CD4-positive, alpha-beta T cell treated with Interleukin-10 for 1 hour (primary cell): ENCODE measurements around the gene PDXK.
A peak's percentile ranks its signal among the peaks of the same experiment; 100 is the strongest.

ENCODE experiments used
- DNase-seq: peaks from one replicate; pipeline ENCODE4 v3.0.0-alpha.2; 2020

PDXK gene

DNA sequence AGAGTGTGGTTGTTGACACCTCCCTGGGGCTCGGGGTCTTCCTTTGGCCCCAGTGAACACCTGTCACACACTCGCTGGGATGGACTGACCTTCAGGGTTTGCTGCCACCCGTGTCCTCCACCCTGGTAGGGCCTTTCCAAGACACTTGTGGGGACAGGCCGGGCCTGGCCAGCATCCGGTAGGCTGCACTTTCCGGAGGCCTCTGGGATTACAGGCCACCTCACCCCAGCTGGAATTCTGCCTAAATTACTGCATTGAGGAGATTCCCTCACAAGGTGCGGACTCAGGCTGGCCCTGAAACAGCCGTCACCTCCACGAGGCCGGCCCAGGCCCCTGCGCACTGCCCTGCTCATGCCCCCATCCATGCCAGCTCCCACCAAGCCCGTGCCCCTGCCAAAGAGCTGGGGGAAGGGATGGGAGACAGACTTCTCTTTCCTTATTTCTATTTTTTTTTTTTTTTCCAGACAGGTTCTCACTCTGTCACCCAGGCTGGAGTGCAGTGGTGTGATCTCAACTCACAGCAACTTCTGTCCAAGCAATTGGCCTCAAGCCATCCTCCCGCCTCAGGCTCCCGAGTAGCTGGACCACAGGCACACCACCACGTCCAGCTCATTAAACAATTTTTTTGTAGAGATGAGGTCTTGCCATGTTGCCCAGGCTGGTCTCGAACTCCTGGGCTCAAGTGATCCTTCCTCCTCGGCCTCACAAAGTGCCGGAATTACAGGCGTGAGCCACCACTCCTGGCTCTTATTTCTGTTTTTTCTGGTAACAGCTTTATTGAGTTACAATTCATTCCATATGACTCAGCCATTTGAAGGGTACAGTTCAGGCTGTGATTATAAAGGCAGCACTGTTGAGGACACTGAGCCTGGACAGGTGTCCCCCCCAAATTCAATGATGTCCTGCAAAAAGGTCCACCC is 45.9 kb downstream of the PDXK start:
- DNase-seq = no peak

DNA sequence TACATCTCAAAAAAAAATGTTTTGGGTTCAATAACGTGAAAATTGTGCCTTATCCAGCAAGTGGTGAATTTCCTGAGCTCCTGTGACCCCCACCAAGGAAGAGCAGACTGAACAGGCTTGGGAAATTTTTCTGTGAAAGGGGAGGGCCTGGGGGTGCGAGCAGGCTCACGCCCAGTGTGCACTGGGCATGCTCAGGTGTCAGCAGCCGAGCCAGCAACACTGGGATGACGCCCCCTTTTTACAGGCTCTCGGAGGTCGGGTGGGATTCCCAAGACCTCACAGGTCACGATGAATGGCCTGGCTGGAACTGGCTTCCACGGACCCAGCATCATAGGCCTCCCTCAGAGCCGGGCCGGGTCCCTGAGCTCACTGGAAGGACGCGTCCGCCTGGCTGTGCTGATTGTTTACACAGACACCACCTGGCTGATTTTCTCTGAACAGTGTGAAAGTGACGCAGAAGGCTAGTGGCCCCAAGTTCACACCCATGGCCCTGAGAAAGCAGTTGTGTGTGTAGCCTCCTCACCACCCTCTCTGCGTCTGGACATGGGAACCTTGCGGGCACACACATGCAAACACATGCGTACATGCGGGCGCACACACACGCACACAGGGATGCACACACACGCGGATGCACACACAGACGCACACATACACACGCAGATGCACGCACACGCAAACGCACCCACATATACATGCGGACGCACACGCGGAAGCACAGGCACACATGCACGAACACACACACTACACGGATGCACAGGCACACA is 48.0 kb downstream of the PDXK start:
- DNase-seq = no peak

DNA sequence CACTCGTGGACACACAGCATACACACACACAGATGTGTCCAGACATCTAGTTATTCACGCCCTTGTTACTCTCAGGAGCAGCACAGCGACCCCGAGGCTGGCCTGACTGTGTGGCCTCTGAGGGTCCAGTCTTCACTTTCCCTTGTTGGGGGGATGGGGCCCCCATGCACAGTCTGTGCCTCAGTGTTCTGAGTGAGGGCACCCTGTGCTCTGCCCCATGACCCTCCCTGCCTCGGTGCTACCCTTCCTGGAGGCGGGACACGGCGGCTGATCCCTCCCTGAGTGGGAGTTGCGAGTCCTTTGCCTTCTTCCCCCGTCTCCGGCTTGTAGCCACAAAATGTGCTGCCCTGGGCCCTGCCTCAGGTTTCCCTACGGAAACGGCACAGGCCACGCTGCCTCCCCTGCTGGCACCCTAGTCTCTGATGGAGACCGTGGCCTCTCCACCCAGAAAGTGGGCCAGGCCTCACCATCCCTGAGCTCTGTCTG is 48.6 kb downstream of the PDXK start:
- no peak for DNase-seq

DNA sequence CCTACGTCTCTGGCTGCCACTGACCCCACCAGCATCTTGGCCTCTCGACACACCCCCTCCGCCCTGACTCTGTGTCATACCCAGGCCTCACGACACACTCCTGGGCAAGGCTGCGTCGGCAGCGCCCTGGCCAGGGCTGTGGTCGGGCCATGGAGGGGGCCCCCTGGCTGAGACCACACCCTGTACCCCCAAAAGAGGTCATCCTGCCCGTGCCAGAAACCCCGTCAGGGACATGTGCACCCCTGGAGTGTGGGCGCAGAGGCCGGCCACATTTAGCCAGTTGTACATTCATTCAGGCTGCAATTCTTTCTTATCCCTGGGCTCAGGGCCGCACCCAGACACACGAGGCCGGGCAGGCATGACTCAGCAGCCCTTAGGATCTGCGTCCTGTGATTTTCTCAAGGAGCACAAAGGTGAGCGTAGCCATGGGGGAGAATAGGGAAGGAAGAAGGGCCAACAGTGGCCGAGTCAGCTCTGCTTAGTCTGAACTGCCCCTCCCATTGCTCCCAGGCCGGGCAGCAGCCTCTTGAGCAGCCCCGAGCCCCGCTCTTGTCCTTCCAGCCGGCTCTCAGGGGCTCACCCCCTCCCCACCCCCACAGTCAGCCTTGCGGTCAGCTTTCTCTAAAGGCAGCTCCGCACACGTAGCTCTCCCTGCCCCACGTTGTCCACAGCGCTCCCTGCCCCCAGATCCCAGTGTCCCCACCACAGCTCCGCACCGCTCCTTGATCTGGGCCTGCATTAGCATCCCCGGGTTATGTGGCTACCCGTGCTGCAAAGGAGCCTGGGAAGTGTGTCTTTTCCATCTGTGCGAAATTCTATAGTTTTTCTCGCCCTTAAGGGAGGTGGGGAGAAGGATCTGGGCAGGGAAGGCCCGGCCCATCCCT is 49.3 kb downstream of the PDXK start:
- DNase-seq = no peak

DNA sequence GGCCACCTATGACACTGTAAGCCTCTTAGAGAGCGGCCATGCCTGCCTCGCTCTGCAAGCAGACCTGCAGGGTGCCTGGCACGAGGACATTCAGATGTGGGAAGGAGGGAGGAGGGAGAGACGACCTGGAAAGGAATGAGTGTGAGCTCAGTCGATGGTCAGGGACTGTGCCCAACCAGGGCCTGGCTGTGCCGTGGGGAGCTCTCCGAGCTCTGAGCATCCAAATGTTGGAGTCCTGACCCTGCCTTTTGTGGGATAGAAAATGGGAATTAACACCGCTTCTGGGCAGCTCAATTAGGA is 49.9 kb downstream of the PDXK start:
- no peak for DNase-seq

DNA sequence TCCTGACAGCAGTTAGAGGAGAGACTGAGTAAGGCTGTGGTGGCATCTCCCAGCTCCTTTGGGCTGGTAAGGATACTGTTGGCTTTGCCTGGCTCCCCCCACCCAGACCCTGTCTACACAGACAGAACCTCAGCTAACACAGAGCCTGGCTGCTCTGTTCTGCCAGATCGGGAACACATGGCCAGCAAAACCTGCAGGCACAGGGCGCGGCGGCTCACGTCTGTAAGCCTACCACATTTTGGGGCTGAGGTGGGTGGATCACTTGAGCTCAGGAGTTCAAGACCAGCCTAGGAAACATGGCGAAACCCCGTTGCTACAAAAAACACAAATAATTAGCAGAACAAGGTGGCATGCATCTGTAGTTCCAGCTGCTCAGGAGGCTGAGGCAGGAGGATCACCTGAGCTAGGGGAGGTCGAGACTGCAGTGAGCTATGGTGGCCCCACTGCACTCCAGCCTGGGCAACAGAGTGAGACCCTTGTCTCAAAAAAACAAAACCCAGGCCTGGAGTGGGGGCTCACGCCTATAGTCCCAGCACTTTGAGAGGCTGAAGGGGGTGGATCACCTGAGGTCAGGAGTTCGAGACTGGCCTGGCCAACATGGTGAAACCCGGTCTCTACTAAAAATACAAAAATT is 50.5 kb downstream of the PDXK start:
- DNase-seq = no peak

DNA sequence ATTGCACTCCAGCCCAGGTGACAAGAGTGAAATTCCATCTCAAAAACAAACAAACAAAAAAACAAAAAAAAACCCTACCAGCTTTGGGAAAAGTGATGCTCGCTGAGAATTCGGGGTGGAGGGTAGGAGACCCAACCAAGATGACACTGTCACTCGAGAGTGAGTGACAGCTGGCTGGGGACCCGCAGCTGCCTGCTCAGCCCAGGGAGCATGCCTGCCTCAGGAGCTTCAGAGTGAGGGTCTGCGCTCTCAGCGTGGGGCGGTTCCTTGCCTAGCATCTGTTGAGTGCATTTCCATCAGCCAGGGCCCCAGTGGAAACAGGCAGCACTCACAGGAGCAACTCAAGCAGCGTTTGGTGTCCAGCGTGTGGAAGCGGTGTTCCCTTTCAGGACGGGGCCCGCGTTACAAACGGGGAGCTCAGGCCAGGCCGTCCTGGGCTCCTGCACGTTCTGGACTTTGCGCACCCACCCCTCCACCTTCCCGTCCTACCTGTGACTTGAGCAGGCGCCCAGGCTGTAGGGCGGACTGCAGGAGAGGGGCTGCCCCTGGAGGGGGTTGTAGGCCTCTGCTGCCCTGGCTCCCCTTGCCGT is 51.2 kb downstream of the PDXK start:
- DNase-seq = no peak

DNA sequence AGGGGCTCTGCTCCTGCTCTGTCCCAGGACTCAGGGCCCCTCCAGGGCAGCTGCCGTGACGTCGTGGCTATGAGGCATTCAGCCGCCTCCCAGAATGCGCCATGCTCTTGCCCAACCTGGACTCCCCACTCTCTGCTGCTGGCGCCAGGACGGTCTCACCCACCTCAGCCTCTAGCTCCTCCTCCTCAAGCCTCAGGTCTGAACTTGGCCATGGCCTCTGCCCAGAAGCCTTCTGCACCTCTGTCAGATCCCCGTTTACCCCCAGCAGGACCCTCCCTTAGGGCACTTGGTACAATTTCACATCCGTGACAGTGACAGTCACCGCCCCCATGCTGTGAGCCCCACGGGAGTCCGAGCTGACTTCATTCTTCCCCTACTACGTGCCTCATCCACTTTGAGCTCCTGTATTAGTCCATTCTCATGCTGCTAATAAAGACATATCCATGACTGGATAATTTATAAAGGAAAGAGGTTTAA is 52.3 kb downstream of the PDXK start:
- DNase-seq = no peak

DNA sequence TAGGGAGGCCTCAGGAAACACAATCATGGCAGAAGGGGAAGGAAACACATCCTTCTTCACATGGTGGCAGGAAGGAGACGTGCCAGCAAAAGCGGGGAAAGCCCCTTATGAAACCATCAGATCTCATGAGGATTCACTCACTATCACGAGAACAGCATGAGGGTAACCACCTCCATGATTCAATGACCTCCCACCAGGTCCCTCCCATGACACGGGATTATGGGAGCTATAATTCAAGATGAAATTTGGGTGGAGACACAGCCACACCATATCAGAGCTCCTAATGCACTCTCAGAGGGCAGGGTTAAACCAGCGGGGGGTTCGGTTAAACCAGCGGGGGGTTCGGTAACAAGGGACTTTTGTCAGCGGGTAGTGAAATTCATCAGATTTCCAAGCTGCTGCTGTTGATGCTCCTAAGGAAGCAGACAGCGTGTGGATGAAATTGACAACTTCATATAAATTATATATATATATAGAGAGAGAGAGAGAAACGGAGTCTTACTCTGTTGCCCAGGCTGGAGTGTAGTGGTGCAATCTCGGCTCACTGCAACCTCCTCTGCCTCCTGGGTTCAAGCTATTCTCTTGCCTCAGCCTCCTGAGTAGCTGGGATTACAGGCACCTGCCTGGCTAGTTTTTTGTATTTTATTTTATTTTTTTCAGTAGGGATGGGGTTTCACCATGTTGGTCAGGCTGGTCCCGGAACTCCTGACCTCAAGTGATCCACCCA is 52.9 kb downstream of the PDXK start:
- DNase-seq = no peak

DNA sequence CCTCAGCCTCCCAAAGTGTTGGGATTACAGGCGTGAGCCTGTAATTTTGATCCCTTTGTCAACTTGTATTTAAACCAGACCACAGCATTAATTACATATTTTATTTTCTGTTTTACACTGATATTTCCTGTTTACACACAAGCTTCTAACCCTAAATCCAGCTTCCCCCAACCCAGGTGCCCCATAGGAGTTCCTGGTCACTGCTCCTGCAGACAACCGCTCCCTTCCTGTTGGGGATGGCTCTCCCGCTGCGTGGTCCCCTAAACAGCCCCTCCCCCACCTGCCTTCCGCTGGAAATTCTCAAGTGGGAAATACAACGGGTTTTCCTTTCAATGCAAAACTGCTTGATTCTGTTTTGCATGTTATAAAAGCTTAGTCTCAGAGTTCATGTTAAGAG is 53.5 kb downstream of the PDXK start:
- DNase-seq = no peak

DNA sequence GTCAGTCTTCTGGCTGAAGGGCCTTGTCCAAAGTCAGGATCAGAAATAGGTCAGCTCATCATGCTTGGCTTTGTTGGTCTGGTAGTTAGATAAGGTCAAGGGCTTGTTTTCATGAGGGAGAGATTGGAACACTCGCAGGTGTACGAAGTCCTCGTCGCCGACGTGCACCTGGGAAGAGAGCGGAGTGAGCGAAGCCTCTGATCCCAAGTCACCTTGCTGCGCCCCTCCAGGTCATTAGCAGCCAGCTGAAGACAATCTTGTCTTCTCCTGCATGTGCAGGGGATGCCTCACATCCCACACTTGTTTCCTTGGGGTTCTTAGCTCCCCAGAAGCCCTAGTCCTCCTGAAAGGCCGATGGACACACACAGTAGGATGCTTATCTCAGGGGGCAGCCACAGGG is 55.2 kb downstream of the PDXK start:
- no peak for DNase-seq

DNA sequence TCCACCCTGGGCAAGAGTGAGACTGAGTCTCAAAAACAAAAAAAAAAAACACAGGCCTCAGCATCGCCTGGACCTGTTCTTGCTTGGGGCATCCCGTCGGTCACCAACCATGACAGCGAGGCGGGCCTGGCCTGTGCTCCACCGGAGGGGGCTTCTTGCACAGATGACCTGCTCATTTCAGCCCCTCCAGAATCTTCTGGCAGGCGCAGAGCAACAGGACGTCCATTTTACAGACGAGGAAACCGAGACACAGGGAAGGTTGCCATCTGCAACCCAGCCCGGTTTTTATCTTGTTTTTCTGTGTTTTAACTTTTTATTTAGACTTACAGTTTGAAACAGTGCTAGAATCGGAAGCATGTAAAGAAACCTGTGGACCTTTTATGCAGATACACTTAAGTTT is 56.3 kb downstream of the PDXK start:
- DNase-seq = no peak

DNA sequence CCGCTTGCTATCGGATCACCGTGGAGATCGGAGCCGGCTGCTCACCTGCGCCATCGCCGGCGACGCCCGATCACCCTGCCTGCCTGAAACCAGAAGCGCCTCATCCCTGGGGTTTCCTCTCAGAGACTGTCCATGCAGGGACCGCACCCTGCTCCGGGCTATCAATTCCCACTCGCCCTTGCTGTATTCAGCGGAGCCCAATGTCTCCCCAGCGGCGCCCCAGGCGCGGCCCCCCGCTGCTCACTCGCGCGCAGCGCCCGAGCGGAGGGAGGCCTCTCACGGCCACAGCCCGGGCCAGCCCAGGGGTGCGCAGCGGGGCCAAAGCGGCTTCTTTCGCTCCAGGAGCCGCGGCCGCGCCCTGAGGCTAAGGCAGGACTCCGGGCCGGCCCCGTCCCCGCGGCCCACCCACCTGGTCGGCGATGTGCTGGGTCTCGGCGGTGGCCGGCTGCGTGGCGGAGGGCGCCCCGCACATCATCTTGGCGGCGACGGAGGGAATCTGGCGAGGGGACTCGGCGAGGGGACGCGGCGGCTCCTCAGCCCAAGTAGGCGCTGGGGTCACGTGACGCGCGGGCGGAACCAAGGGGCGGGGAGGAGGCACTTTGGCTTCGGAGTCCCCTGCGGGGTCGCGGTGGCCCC is 57.0 kb downstream of the PDXK start, which contains the start of gene CSTB:
CSTB (minus strand) TSS at position 514 of the 636 bp plus-strand sequence; CDS start at position 475, 39 bp downstream.
- DNase-seq = peak; percentile 88

DNA sequence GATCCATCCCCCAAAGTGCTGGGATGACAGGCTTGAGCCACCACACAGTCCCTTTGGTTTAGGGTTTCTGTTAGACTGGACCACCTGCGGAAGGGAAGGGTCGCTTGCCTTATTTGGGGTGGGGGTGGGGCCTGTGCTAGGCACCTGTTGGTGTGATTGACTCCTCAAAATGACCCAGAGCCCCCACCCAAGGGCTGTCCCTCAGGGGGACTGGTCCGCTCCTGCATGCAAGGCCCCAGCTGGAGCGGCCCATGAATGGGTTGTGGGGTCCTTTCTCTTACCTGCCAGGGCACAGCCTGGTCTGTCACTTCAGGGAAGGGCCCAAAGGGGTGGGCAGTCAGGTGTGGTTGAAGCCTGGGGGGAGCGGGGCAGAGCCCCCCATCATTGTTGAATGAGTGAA is 59.0 kb downstream of the PDXK start:
- no peak for DNase-seq

DNA sequence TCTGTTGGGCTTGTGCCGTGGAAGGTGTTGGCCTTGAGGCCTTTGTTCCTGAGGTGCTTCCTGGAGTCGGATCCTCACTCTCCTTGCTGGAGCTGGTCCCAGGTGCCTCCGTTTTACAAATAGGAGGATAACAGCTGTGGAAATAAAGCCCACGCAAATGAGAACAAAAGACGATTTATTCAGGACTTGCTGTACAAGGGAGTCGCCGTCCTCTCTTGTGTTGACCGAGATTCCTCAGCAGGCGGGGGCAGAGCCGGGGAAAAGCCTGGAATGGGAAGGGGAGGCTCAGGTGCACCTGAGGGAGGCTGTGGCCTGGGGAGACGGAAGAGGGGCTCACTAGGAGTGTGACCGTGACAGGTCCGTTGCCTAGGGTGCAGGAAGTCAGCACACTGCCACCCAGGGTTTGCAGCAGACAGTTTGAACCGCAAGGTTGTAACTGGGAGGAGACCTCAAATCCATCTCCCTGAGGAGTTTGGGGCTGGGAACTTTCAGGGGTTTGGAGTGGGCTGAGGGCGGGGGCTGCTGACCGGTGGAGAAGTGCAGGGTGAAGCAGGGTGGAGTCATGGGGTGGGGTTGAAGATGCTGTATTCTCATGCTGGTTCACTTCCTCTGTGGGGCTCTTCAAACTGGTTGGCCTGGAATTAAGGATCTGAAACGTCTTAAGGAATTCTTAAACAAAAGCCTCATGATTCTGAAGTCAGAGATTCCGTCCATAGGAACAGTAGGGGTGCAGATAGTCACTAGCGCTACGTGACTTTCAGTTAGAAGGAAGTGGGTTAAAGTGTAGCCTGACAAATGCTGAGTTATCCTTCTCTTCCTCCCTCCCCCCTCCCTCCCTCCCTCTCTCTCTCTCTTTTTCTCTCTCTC is 59.8 kb downstream of the PDXK start:
- DNase-seq = peak; percentile 13

DNA sequence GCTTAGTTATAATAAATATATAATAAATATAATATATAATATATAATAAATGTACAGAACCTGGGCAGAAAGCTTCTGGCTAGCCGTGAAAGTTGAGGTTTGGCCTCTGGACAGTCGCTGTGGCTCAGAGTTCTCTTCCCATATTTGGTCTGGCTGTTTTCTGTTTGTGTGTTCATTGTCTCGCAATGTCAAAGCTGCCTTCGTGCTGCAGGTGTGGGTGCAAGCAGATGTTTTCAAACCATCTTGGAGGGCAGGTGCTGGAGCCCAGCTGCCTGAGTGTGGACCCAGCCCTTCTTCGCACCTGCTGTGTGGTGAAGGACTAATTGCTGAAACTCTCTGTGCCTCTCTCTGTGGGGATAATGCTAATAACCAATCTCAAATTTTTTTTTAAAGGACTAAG is 60.7 kb downstream of the PDXK start:
- DNase-seq = no peak

DNA sequence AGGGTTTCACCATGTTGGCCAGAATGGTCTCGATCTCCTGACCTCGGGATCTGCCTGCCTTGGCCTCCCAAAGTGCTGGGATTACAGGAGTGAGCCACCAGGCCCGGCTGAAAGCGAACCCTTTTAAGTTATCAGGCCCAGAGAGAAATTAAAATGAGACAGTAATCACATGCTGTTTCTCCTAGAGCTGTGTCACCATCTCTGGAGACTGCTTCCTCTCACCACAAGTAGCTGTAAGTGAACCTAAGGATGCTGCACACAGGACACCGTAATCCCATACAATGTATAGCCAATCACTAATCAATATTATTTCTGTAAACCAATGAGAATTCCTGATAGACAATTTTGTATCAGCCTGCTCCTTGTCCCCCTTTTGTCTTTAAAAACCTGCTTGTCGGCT is 62.9 kb downstream of the PDXK start:
- no peak for DNase-seq

DNA sequence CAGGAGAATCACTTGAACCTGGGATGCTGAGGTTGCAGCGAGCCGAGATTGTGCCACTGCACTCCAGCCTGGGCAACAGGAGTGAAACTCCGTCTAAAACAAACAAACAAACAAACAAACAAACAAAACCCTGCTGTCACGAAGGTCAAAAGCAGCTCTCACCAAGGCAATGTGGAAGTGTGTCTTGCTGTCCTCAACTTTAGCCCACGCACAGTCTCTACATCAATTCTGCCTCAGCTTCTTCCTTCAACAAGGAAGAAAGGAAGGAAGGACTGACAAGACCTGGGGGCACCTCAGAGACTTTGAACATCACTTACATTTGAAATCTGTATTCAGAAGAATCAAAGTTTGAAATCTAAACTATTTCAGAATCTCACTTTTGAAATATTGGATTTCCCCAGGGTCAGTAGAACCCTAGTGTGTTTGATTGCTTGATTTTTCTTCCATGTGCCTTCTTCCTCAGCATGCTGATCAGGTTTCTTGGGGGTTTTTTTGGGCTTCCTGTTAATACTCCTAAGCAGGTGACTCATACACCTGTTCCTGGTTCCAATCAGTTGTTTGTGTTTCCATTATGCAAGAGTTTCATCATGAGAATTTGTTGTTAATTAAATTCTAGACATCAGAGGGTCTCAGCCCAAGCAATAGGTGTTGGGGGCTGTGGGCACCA is 63.6 kb downstream of the PDXK start:
- no peak for DNase-seq

DNA sequence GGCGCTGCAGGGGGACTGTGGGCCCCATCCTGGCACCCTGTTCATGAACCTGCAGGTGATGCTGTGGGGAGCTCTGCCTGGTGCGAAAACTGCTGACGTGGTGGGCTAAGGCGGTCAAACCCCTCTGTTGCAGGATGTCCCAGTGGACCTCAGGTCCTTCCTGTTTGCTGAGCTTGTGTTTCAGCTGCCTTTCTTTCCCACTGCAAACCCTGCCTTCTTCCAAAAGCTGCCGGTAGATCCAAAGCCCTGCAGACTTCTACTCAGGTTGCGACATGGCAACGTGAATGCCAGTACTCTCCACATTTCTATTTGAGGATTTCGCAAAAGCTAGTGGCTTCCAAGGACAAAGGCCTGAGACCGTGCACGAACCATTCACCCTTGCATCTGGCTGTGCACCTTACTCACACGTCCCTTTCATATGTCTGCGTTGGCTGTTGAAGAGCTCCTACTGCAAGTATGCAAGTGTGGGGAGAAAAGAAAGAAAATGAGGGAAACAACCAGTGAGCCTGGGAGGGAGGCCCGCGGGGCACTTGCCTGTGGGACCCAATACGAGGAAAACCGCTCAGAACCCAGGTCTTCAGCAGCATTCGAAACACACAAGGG is 64.3 kb downstream of the PDXK start:
- no peak for DNase-seq
